ENCODE measurements around the gene SLC1A7. TPM values are rescaled to one million over a fixed set of nuclear protein-coding genes. Genes with fewer than 3 reads are reported as not detected.

SLC1A7 gene
- total and polyA plus RNA-seq, 2 experiments from 2014 or later = not detected

- Mint-ChIP-seq H3K27me3 (ENCODE audit: insufficient read depth, low read depth, poor library complexity) (peaks cover 25% of the 10 kb centered on the region), H3K4me1 (peaks cover 19% of the 10 kb centered on the region), H3K9me3 (no peaks in the 10 kb centered on the region; the same call in 2 of the 3 replicates), H3K4me3 (no peak overlapping the region), H3K36me3 (ENCODE audit: low read depth) (no peaks in the 10 kb centered on the region), H3K27ac (no peak overlapping the region)
- no peaks in the 10 kb centered on the region for H3K27me3 ChIP-seq (ENCODE audit: insufficient read depth)
- ATAC-seq = no peak
- no peak overlapping the region for H3K27ac ChIP-seq (ENCODE audit: low read depth)
- TF ChIP-seq STAT1 (IDR thresholded peaks at IDR 0.05; ENCODE audit: unreplicated experiment) (no peak), EZH2 (IDR thresholded peaks at IDR 0.05; ENCODE audit: low read depth, unreplicated experiment) (no peak), ETS1 (IDR thresholded peaks at IDR 0.05) (no peak), JUNB (IDR thresholded peaks at IDR 0.05; ENCODE audit: unreplicated experiment) (no peak), NANOG (IDR thresholded peaks at IDR 0.05; ENCODE audit: borderline replicate concordance) (no peak), ZNF462 (CRISPR knock-in tag; IDR thresholded peaks at IDR 0.05) (no peak)
- no peak overlapping the region for H2AFZ ChIP-seq
- H3K36me3 ChIP-seq (ENCODE audit: insufficient read depth) = no peaks in the 10 kb centered on the region
- H3K4me2 ChIP-seq = no peak overlapping the region
- no peak overlapping the region for H3K4me3 ChIP-seq
- no peaks in the 10 kb centered on the region for H3K4me1 ChIP-seq (ENCODE audit: insufficient read depth)
- no peaks in the 10 kb centered on the region for H4K20me1 ChIP-seq (replicated peaks; ENCODE audit: insufficient read depth)
- no peaks in the 10 kb centered on the region for H3K79me2 ChIP-seq (replicated peaks; ENCODE audit: insufficient read depth)
- no peaks in the 10 kb centered on the region for H3K9me2 ChIP-seq (ENCODE audit: insufficient read depth)
- no peak for DNase-seq (ENCODE audit: low spot score)
- H3F3A ChIP-seq (replicated peaks; ENCODE audit: low read depth) = no peaks in the 10 kb centered on the region
These were observed 62.4 kb downstream of the SLC1A7 start for GRCh38 chr1:53080041-53080440.
